Measurements from ENCODE around the gene ALPP. TPM values are rescaled to one million over a fixed set of nuclear protein-coding genes. Genes with fewer than 3 reads are reported as not detected.

Gene ALPP
- total RNA-seq, 1 donor from 2014 or later: not detected

DNA sequence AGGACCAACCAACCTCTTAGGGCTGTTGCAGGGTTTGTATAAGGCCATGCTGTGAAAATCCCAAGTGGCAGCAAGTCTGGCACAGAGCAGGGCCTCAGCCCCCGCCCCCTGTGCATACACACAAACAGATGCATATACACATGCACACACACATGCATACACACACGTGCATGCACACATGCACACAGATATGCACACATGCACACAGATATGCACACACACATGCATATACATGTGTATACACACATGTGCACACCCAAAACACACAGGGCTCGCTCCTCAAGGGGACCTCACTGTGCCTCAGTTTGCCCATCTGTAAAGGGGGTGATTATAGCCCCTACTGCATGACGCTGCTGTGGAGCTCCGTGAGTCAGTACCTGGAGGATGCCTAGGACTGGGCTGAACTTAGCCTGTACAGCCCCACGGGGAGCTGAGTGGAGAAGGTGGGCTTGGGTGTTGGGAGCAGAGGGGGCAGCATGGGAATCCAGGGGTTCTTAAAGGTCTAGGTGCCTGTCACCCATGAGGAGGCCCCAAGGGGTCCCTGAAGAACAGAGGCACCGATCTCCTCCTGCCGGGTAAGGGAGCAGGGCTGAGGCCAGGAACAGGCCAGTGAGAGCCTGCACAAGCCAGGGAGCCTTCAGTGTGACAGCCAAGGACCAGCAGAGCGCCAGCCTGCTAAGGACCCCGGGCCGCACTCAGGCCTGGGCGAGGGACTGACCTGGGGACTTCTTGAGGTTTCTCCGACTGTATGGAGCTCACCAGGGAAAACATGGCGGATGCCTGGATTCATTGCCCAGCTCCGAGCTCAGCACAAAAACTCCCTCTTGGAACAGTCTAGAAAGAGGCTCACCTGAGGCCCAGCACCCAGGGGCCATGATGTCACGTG is 53.4 kb downstream of the ALPP start:
- H3K36me3 Mint-ChIP-seq (ENCODE audit: insufficient read depth): no peaks in the 10 kb centered on the region
- no peak overlapping the region for H3K4me3 Mint-ChIP-seq (ENCODE audit: low read depth)
- no peak for DNase-seq (ENCODE audit: low spot score, unreplicated experiment)
- no peak for TF ChIP-seq CTCF (IDR thresholded peaks at IDR 0.05; ENCODE audit: unreplicated experiment)
- H3K4me1 Mint-ChIP-seq (ENCODE audit: low read depth): no peaks in the 10 kb centered on the region
- H3K9me3 Mint-ChIP-seq (ENCODE audit: low read depth): no peaks in the 10 kb centered on the region
- H3K27me3 Mint-ChIP-seq: peaks cover 5% of the 10 kb centered on the region
- no peak overlapping the region for H3K27ac Mint-ChIP-seq

Other genes with a start within 250 kb of the ALPP start
- not detected in 2 replicates for gene ALPG, start 28.1 kb downstream of the ALPP start, total RNA-seq
- gene ALPI, start 77.4 kb downstream of the ALPP start, total RNA-seq: not detected in 2 replicates
- gene ECEL1, start 109.1 kb downstream of the ALPP start, total RNA-seq: 2.0 and 2.9 TPM in 2 replicates
- not detected in 2 replicates for gene PRSS56, start 141.6 kb downstream of the ALPP start, total RNA-seq
- gene CHRND, start 147.4 kb downstream of the ALPP start, total RNA-seq: 0.12 TPM in 1 of 2 replicates, not detected in the other
- gene CHRNG, start 160.9 kb downstream of the ALPP start, total RNA-seq: 0.42 TPM in 1 of 2 replicates, not detected in the other
- gene TIGD1, start 171.8 kb downstream of the ALPP start, total RNA-seq: 11.9 and 12.0 TPM in 2 replicates
- gene EIF4E2, start 171.9 kb downstream of the ALPP start, total RNA-seq: 78.5 and 81.9 TPM in 2 replicates